WTC11 (cell line): ENCODE results near the gene NTRK2. TPM values are rescaled to one million over a fixed set of nuclear protein-coding genes. Genes with fewer than 3 reads are reported as not detected.

ENCODE experiments used
- ATAC-seq: fragments of 200-7000 bp; cut with Tn5 transposase; 2 replicates; pipeline ENCODE4 v1.10.0; 2021; ENCODE audit warnings: mild to moderate bottlenecking, moderate library complexity
- CTCF ChIA-PET: fragments of 300-600 bp; sonication (Branson Sonifier 250); formaldehyde crosslinking; loops from one replicate; lab custom pipeline; 2021; ENCODE audit warnings: antibody characterized with exemption; lab: Charles Lee
- POLR2A ChIA-PET: fragments of 350-600 bp; sonication (Branson Sonifier 250); formaldehyde crosslinking; loops from one replicate; lab custom pipeline; 2021; ENCODE audit warnings: antibody characterized with exemption; lab: Charles Lee
- DNase-seq: peaks from one replicate; pipeline ENCODE4 v3.0.0; 2021; ENCODE audit warnings: low spot score
- H3K27ac Mint-ChIP-seq: 2 replicates; pipeline ENCODE4 v1.8.0; 2021; ENCODE audit warnings: mixed read lengths
- H3K27me3 Mint-ChIP-seq: 2 replicates; pipeline ENCODE4 v1.8.0; 2021; ENCODE audit warnings: low read depth, mild to moderate bottlenecking, moderate library complexity, mixed read lengths
- H3K36me3 Mint-ChIP-seq: 2 replicates; pipeline ENCODE4 v1.8.0; 2021; ENCODE audit warnings: mixed read lengths
- H3K4me1 Mint-ChIP-seq: 2 replicates; pipeline ENCODE4 v1.8.0; 2022; ENCODE audit warnings: mixed read lengths
- H3K4me3 Mint-ChIP-seq: 2 replicates; pipeline ENCODE4 v1.8.0; 2021; ENCODE audit warnings: mild to moderate bottlenecking, moderate library complexity, mixed read lengths
- H3K9me3 Mint-ChIP-seq: 2 replicates; pipeline ENCODE4 v1.8.0; 2021; ENCODE audit warnings: mixed read lengths
- ARID4B ChIP-seq: sonication (generic); formaldehyde crosslinking; IDR thresholded peaks from 2 replicates; pipeline ENCODE4 v1.8.0; 2023; ENCODE audit warnings: missing genetic modification reagents, mild to moderate bottlenecking, borderline replicate concordance
- ATF3 ChIP-seq: sonication (generic); formaldehyde crosslinking; conservative IDR thresholded peaks from 2 replicates; pipeline ENCODE4 v1.8.1; 2022; ENCODE audit warnings: mild to moderate bottlenecking, missing genetic modification reagents
- CTCF ChIP-seq: fragments of 200-600 bp; IDR thresholded peaks from 2 replicates; pipeline ENCODE4 v1.8.0; 2022; ENCODE audit warnings: antibody characterized with exemption
- FOXK1 ChIP-seq: sonication (generic); formaldehyde crosslinking; IDR thresholded peaks from 2 replicates; pipeline ENCODE4 v1.8.0; 2022; ENCODE audit warnings: mild to moderate bottlenecking, moderate library complexity, missing genetic modification reagents
- GABPB1 ChIP-seq: sonication (generic); formaldehyde crosslinking; IDR thresholded peaks from 2 replicates; pipeline ENCODE4 v1.8.1; 2023; ENCODE audit warnings: mild to moderate bottlenecking, missing genetic modification reagents
- MYBL2 ChIP-seq: sonication (generic); formaldehyde crosslinking; IDR thresholded peaks from 2 replicates; pipeline ENCODE4 v1.8.1; 2023; ENCODE audit warnings: mild to moderate bottlenecking, moderate library complexity, missing genetic modification reagents
- NFE2L1 ChIP-seq: sonication (generic); formaldehyde crosslinking; IDR thresholded peaks from 2 replicates; pipeline ENCODE4 v1.8.1; 2023; ENCODE audit warnings: missing genetic modification reagents
- NR2C2 ChIP-seq: sonication (generic); formaldehyde crosslinking; IDR thresholded peaks from 2 replicates; pipeline ENCODE4 v1.8.0; 2022; ENCODE audit warnings: mild to moderate bottlenecking, missing genetic modification reagents
- PREB ChIP-seq: sonication (generic); formaldehyde crosslinking; IDR thresholded peaks from 2 replicates; pipeline ENCODE4 v1.8.1; 2022; ENCODE audit warnings: mild to moderate bottlenecking, missing genetic modification reagents, moderate library complexity, borderline replicate concordance
- SP1 ChIP-seq: sonication (generic); formaldehyde crosslinking; conservative IDR thresholded peaks from 2 replicates; pipeline ENCODE4 v1.8.1; 2022; ENCODE audit warnings: missing genetic modification reagents
- ZNF512 ChIP-seq: sonication (generic); formaldehyde crosslinking; IDR thresholded peaks from 2 replicates; pipeline ENCODE4 v1.8.1; 2022; ENCODE audit warnings: missing genetic modification reagents, borderline replicate concordance
- ZNF671 ChIP-seq: fragments of 250-450 bp; sonication (Bioruptor Pico); IDR thresholded peaks from 2 replicates; pipeline ENCODE4 v1.8.0; 2021; ENCODE audit warnings: mild to moderate bottlenecking
- total RNA-seq: library from RNA; stranded (reverse); gene quantifications from 3 replicates; pipeline ENCODE4 v1.2.3, GENCODE V29; 2021

Gene NTRK2
- total RNA-seq, 1 experiment from 2014 or later: 0.02 TPM

- H3K4me3 Mint-ChIP-seq: no peak overlapping the region
- peaks cover 13% of the 10 kb centered on the region for H3K4me1 Mint-ChIP-seq
- DNase-seq: no peak
- TF ChIP-seq NR2C2 (CRISPR knock-in tag) (no peak), ZNF671 (no peak), FOXK1 (CRISPR knock-in tag) (no peak), ARID4B (CRISPR knock-in tag) (no peak), PREB (CRISPR knock-in tag) (no peak)
- TF ChIP-seq, all 79 proteins: peak for 0
- ChIA-PET CTCF (interaction anchor here (0.7 to 1.3 kb wide), 3 partner anchors 14 to 44 kb away, joined by 3 to 4 read pairs (median 3); no protein-coding TSS in a partner anchor), POLR2A (no interaction called here)
- no peaks in the 10 kb centered on the region for H3K36me3 Mint-ChIP-seq
- H3K27me3 Mint-ChIP-seq: peaks cover 5% of the 10 kb centered on the region
- no peak for ATAC-seq
- H3K27ac Mint-ChIP-seq: no peak overlapping the region
- peaks cover 13% of the 10 kb centered on the region for H3K9me3 Mint-ChIP-seq
These were observed 283.8 kb downstream of the NTRK2 start for GRCh38 chr9:84953252-84953773.

GRCh38 chr9:84953797-84954705 is 284.5 kb downstream of the NTRK2 start:
- Mint-ChIP-seq H3K36me3 (no peaks in the 10 kb centered on the region), H3K27me3 (peaks cover 6% of the 10 kb centered on the region)
- POLR2A ChIA-PET: no interaction called here
- CTCF ChIA-PET: interaction anchor here (0.6 to 2.1 kb wide), 6 partner anchors 13 to 308 kb away, joined by 3 to 5 read pairs (median 4); no protein-coding TSS in a partner anchor
- peak; percentile 97 for TF ChIP-seq CTCF
- no peak for TF ChIP-seq MYBL2 (CRISPR knock-in tag)
- TF ChIP-seq GABPB1 (CRISPR knock-in tag): no peak
- no peak for TF ChIP-seq ARID4B (CRISPR knock-in tag)
- no peak for TF ChIP-seq ZNF512 (CRISPR knock-in tag)
- no peak for TF ChIP-seq NFE2L1
- TF ChIP-seq SP1 (CRISPR knock-in tag): 0 out of 2 replicates have a peak, but pooled peaks have one; percentile 18
- TF ChIP-seq ATF3 (CRISPR knock-in tag): no peak
- TF ChIP-seq, all 79 proteins: peak for 2
- ATAC-seq: peak; percentile 97
- H3K4me1 Mint-ChIP-seq: peaks cover 13% of the 10 kb centered on the region
- no peak overlapping the region for H3K27ac Mint-ChIP-seq
- no peak overlapping the region for H3K4me3 Mint-ChIP-seq
- DNase-seq: peak; percentile 87
- H3K9me3 Mint-ChIP-seq: peaks cover 19% of the 10 kb centered on the region
